NCI-H2107 treated with DMSO at 0.1 percent for 48 hours (cell line): Measurements from ENCODE around the gene GRWD1.

Experiments used
- DNase-seq: peaks from one replicate; lab custom pipeline; 2025; ENCODE audit not compliant: unreplicated experiment; lab: John Stamatoyannopoulos, UW

GRWD1 gene

GRCh38 chr19:48445606-48446481 is at the start of gene GRWD1:
Gene GRWD1 (plus strand): TSS chr19:48445983. CDS start chr19:48446006, 23 bp downstream.
- peak; percentile 94 for DNase-seq

GRCh38 chr19:48396016-48396823 is 49.6 kb upstream of the GRWD1 start:
- DNase-seq, result no peak

- no peak for DNase-seq
These were observed 49.0 kb upstream of the GRWD1 start for GRCh38 chr19:48396824-48397176.

GRCh38 chr19:48397263-48398101 is 48.3 kb upstream of the GRWD1 start:
- DNase-seq, result no peak

- DNase-seq, result no peak
These were observed 47.7 kb upstream of the GRWD1 start for GRCh38 chr19:48398102-48398374.

GRCh38 chr19:48398375-48399235 is 47.2 kb upstream of the GRWD1 start:
- no peak for DNase-seq

GRCh38 chr19:48400018-48400742 is 45.6 kb upstream of the GRWD1 start:
- peak; percentile 50 for DNase-seq

- peak; percentile 37 for DNase-seq
These were observed 44.5 kb upstream of the GRWD1 start for GRCh38 chr19:48401287-48401686.

GRCh38 chr19:48403606-48404005 is 42.2 kb upstream of the GRWD1 start:
- no peak for DNase-seq

- no peak for DNase-seq
These were observed 40.6 kb upstream of the GRWD1 start for GRCh38 chr19:48405010-48405659.

- no peak for DNase-seq
These were observed 39.9 kb upstream of the GRWD1 start for GRCh38 chr19:48405850-48406249.

- no peak for DNase-seq
These were observed 31.8 kb upstream of the GRWD1 start for GRCh38 chr19:48413879-48414587.

GRCh38 chr19:48415395-48415794 is 30.4 kb upstream of the GRWD1 start:
- no peak for DNase-seq

- DNase-seq, result no peak
These were observed 30.0 kb upstream of the GRWD1 start for GRCh38 chr19:48415806-48416221.

GRCh38 chr19:48417421-48417820 is 28.4 kb upstream of the GRWD1 start:
- DNase-seq, result no peak

- no peak for DNase-seq
These were observed 27.3 kb upstream of the GRWD1 start for GRCh38 chr19:48418317-48419064.

- DNase-seq, result no peak
These were observed 26.4 kb upstream of the GRWD1 start for GRCh38 chr19:48419158-48419920.
